Common myeloid progenitor, CD34-positive (primary cell): ENCODE data around the gene TLCD1.

ENCODE experiments used
- CTCF ChIA-PET: fragments of 350-600 bp; sonication (Branson Sonifier 250); formaldehyde crosslinking; loops from one replicate; lab custom pipeline; 2021; ENCODE audit warnings: antibody characterized with exemption; lab: Charles Lee
- POLR2A ChIA-PET: fragments of 350-600 bp; sonication (Branson Sonifier 250); formaldehyde crosslinking; loops from one replicate; lab custom pipeline; 2021; ENCODE audit warnings: antibody characterized with exemption; lab: Charles Lee
- DNase-seq, 3 donors: peaks; one replicate each; pipeline versions ENCODE4 v3.0.0 to v3.0.0-alpha.2; 2013
- H3K27ac ChIP-seq, 2 experiments: 1 replicate in 1 of 2; 2 replicates in 1 of 2; pipeline ENCODE4 v1.7.0; 2013; ENCODE audit warnings: inconsistent platforms in 2 of 2, low read length in 2 of 2, mild to moderate bottlenecking in 2 of 2, low read depth in 1 of 2, moderate library complexity in 1 of 2; ENCODE audit not compliant: severe bottlenecking in 2 of 2, insufficient read depth in 1 of 2, poor library complexity in 1 of 2
- H3K27me3 ChIP-seq, 5 experiments: replicated peaks in 2 of 5; 1 replicate in 3 of 5; 2 replicates in 2 of 5; pipeline versions ENCODE4 v1.6.1 to v1.7.0; 2013; ENCODE audit warnings: low read length in 4 of 5, mild to moderate bottlenecking in 2 of 5, moderate library complexity in 2 of 5, inconsistent platforms in 1 of 5; ENCODE audit not compliant: insufficient read depth in 5 of 5, control insufficient read depth in 4 of 5
- H3K36me3 ChIP-seq, 4 experiments: 1 replicate in 2 of 4; 2 replicates in 2 of 4; pipeline versions ENCODE4 v1.6.1 to v1.7.0; 2013; ENCODE audit warnings: low read length in 3 of 4, control low read depth in 1 of 4, mild to moderate bottlenecking in 1 of 4; ENCODE audit not compliant: control insufficient read depth in 4 of 4, insufficient read depth in 4 of 4
- H3K4me1 ChIP-seq, 4 experiments: 1 replicate in 3 of 4; 2 replicates in 1 of 4; pipeline versions ENCODE4 v1.6.1 to v1.7.1; 2013; ENCODE audit warnings: low read length in 3 of 4, mild to moderate bottlenecking in 3 of 4, control low read depth in 1 of 4, inconsistent platforms in 1 of 4, moderate library complexity in 1 of 4; ENCODE audit not compliant: control insufficient read depth in 4 of 4, insufficient read depth in 4 of 4; ENCODE audit errors: control extremely low read depth in 1 of 4
- H3K4me3 ChIP-seq, 7 experiments: 1 replicate in 4 of 7; 2 replicates in 3 of 7; pipeline versions ENCODE4 v1.5.1 to v1.7.0; 2013; ENCODE audit warnings: mild to moderate bottlenecking in 7 of 7, low read length in 6 of 7, moderate library complexity in 6 of 7, inconsistent platforms in 2 of 7, low read depth in 2 of 7, control low read depth in 1 of 7; ENCODE audit not compliant: insufficient read depth in 4 of 7, control insufficient read depth in 1 of 7; ENCODE audit errors: extremely low read depth in 1 of 7
- H3K9me3 ChIP-seq, 5 experiments: 1 replicate in 4 of 5; 2 replicates in 1 of 5; pipeline versions ENCODE4 v1.6.1 to v1.7.1; 2013; ENCODE audit warnings: low read length in 4 of 5, mild to moderate bottlenecking in 2 of 5, inconsistent platforms in 1 of 5, low read depth in 1 of 5, moderate library complexity in 1 of 5; ENCODE audit not compliant: control insufficient read depth in 4 of 5, insufficient read depth in 2 of 5; ENCODE audit errors: control extremely low read depth in 1 of 5
- WGBS: methylation state at CpG from one replicate; pipeline ENCODE4 v1.1.5; 2013; ENCODE audit not compliant: insufficient coverage; 5-methylcytosine and 5-hydroxymethylcytosine counted together

TLCD1 gene

DNA sequence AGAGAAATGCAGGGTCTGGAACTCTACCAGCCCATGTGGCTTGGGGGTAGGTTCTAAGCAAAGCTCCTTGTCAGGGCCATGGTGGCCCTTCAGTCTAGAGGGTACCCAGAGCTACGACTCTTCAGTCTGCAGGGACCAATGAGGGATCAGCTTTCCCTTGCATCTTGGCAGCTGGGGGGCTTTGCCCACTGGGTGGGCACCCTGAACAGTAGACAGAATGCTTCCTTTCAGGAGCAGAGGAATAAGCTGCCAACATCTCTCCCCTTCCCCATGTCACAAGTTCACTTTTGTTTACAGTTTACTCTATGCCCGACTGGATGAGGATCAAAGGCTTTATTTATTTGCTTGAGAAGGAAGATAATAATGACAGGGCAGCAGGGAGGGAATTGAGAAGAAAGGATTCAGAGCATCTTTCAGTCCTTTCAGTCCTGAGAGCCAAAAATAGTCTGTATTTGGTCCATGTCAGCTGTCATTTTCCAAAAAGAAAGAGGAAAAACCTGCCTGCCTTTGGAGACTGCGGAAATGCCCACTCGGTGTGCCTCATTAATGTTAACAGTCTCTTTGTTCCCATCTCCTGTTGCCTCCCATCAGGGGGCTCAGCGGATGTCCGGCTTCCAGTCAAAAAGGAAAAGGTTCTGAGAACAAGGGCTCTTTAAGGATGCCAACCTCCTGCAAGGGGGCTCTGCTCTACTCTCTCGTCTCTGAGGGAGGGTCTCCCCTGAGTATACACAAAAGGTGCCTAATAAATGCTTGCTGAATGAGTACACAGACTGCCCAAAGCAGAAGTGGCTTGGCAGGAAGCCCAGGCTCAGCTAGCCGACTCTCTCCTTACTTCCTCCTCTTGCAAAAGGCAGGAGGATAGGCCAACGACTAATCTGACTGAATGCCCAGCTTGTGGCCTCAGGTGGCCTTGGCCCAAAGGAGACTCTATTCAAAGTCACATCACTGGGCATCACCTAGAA, 34.8 kb upstream of the TLCD1 start:
- H3K27me3 ChIP-seq: no peaks in the 10 kb centered on the region
- ChIA-PET CTCF (interaction anchor here (0.6 to 7.3 kb wide), 13 partner anchors 9 to 193 kb away, joined by 3 to 84 read pairs (median 5); partner anchors contain the start of genes DHRS13, NEK8 and TLCD1), POLR2A (interaction anchor here (0.5 to 1.2 kb wide), 3 partner anchors 11 to 41 kb away, joined by 3 to 4 read pairs (median 4); partner anchors contain the start of gene RPL23A)
- peak in 2 of 3 donors; percentile 64 to 72 for DNase-seq
- peaks cover 16 to 68% (median 45%) of the 10 kb centered on the region in 4 experiments for H3K36me3 ChIP-seq
- 33% methylated on average over 7 of the region's 9 CpGs for WGBS
- H3K27ac ChIP-seq: peak overlapping the region in 1 of 2 experiments; percentile 62
- H3K4me3 ChIP-seq: peak overlapping the region in 1 of 7 experiments; percentile 19
- H3K9me3 ChIP-seq: no peaks in the 10 kb centered on the region
- H3K4me1 ChIP-seq: peaks cover 3 to 15% (median 13%) of the 10 kb centered on the region in 4 experiments

GRCh38 chr17:28759256-28759865, 33.3 kb upstream of the TLCD1 start:
- H3K36me3 ChIP-seq: peaks cover 14 to 55% (median 38%) of the 10 kb centered on the region in 4 experiments
- DNase-seq: no peak
- peaks cover 3 to 15% (median 13%) of the 10 kb centered on the region in 4 experiments for H3K4me1 ChIP-seq
- no peak overlapping the region for H3K27ac ChIP-seq
- H3K27me3 ChIP-seq: no peaks in the 10 kb centered on the region
- no peaks in the 10 kb centered on the region for H3K9me3 ChIP-seq
- H3K4me3 ChIP-seq: no peak overlapping the region
- 96% methylated on average over 18 of the region's 18 CpGs for WGBS
- CTCF ChIA-PET: interaction anchor here (0.8 to 7.3 kb wide), 4 partner anchors 9 to 51 kb away, joined by 3 to 84 read pairs (median 11); partner anchors contain the start of genes NEK8 and TLCD1
- POLR2A ChIA-PET: no interaction called here

DNA sequence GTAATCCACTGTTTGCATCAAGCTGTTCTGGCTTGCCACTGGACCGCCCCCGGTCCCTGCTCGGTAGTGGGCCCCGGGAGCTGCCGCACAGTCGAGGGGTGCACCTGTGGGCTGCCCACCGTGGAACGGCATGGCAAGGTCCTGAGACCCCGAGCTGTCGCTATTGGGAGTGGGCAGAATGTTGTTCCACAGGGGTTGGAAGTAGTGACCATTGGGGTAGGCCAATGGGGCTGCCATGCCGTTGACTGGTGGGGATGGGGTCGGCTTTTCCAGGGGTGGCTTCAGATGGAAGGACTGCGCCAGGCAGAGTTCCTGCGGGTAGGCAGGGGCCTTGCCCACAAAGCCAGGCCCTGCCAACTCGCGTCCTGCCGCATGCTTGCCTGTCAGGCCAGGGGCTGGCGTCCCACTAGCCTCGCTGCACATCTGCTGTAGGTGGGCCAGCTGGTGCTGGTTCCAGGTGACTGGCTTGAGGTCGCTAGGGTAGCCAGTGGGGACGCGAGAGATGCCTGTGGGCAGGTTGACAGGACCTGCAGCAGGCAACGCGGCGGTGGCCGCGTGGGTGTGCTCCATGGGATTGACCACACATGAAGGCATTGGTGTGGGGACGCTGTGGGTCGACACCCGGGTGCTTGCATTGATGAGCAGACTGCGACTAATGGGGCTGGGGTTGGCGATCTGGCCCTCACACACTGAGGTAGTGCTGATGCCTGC, 32.5 kb upstream of the TLCD1 start:
- POLR2A ChIA-PET: no interaction called here
- Histone ChIP-seq H3K4me3 (no peak overlapping the region), H3K27ac (no peak overlapping the region), H3K9me3 (no peaks in the 10 kb centered on the region), H3K4me1 (peaks cover 3 to 15% (median 13%) of the 10 kb centered on the region in 4 experiments), H3K36me3 (peaks cover 14 to 55% (median 38%) of the 10 kb centered on the region in 4 experiments), H3K27me3 (no peaks in the 10 kb centered on the region)
- 97% methylated on average over 30 of the region's 32 CpGs for WGBS
- CTCF ChIA-PET: interaction anchor here (1.8 to 3.4 kb wide), 2 partner anchors 10 to 32 kb away, joined by 5 to 19 read pairs; partner anchors contain the start of gene TLCD1
- no peak for DNase-seq

GRCh38 chr17:28756049-28756804, 30.2 kb upstream of the TLCD1 start:
- 90% methylated on average over 5 of the region's 5 CpGs for WGBS
- peaks cover 0 to 12% (median 7%) of the 10 kb centered on the region in 4 experiments for H3K4me1 ChIP-seq
- H3K27me3 ChIP-seq: no peaks in the 10 kb centered on the region
- POLR2A ChIA-PET: interaction anchor here (1.0 kb wide), 1 partner anchor 30 kb away, joined by 5 read pairs; the partner anchor contains the start of gene TLCD1
- CTCF ChIA-PET: interaction anchor here (1.8 to 3.4 kb wide), 3 partner anchors 8 to 29 kb away, joined by 4 to 19 read pairs (median 5); partner anchors contain the start of gene TLCD1
- no peak overlapping the region for H3K4me3 ChIP-seq
- no peak overlapping the region for H3K27ac ChIP-seq
- no peaks in the 10 kb centered on the region for H3K9me3 ChIP-seq
- DNase-seq: no peak
- peaks cover 10 to 52% (median 35%) of the 10 kb centered on the region in 4 experiments for H3K36me3 ChIP-seq

DNA sequence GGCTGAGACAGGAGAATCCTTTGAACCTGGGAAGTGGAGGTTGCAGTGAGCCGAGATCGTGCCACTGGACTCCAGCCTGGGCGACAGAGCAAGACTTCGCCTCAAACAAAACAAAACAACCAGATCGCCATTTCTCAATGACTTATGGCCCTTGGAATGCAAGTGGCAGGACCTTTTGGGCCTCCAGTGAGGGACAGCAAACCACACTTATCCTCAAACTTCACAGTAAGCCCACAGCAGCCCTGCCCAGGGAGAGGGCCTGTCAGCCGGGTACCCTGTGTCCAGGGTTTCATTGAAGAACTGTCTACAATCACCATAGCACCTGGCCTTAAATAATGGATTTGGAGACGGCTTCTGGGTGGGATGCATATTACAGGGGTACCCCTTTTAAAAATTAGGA, 29.5 kb upstream of the TLCD1 start:
- DNase-seq: no peak
- ChIA-PET CTCF (interaction anchor here (1.6 to 18.9 kb wide), 2 partner anchors 28 to 123 kb away, joined by 5 to 507 read pairs; partner anchors contain the start of genes NEK8, RPL23A and TLCD1), POLR2A (interaction anchor here (1.0 kb wide), 1 partner anchor 29 kb away, joined by 5 read pairs; the partner anchor contains the start of gene TLCD1)
- Histone ChIP-seq H3K4me1 (peaks cover 0 to 6% (median 2%) of the 10 kb centered on the region in 4 experiments), H3K9me3 (no peaks in the 10 kb centered on the region), H3K4me3 (no peak overlapping the region), H3K36me3 (peaks cover 10 to 50% (median 34%) of the 10 kb centered on the region in 4 experiments), H3K27ac (no peak overlapping the region), H3K27me3 (no peaks in the 10 kb centered on the region)
- 100% methylated on average over 2 of the region's 7 CpGs for WGBS
